IMR-90 (cell line): ENCODE results near the gene NR1D2. TPM values are rescaled to one million over a fixed set of nuclear protein-coding genes. Genes with fewer than 3 reads are reported as not detected.

ENCODE experiments used
- ATAC-seq: fragments of 200-7000 bp; cut with Tn5 transposase; 2 replicates; pipeline ENCODE4 v1.9.1; 2020; ENCODE audit warnings: low read depth, mild to moderate bottlenecking, moderate library complexity
- BruUV-seq: library from RNA; stranded (reverse); fragments of 400-500 nt; replicated peaks from 2 replicates; lab custom pipeline; 2021; lab: Mats Ljungman, UMichigan
- CTCF ChIA-PET: fragments of 300-600 bp; formaldehyde crosslinking; extraction: SDS; loops from one replicate; lab custom pipeline; 2021; ENCODE audit warnings: antibody characterized with exemption; lab: Yijun Ruan, JAX
- POLR2A ChIA-PET: fragments of 300-600 bp; sonication (Branson Sonifier 250); formaldehyde crosslinking; loops from one replicate; lab custom pipeline; 2022; ENCODE audit warnings: antibody characterized with exemption; ENCODE audit not compliant: unreplicated experiment; lab: Charles Lee
- DNase-seq: peaks from one replicate; pipeline ENCODE4 v3.0.0; 2013
- H2AFZ ChIP-seq: replicated peaks from 2 replicates; pipeline ENCODE3; 2013; ENCODE audit warnings: low read length, mild to moderate bottlenecking; ENCODE audit not compliant: poor library complexity
- H2AK5ac ChIP-seq: 2 replicates; pipeline ENCODE4 v1.6.1; 2013; ENCODE audit warnings: low read depth, low read length, inconsistent platforms
- H2AK9ac ChIP-seq: replicated peaks from 2 replicates; pipeline ENCODE3; 2013; ENCODE audit warnings: mild to moderate bottlenecking, low read depth, low read length, moderate library complexity; ENCODE audit not compliant: poor library complexity
- H2BK120ac ChIP-seq: 2 replicates; pipeline ENCODE4 v1.6.1; 2013; ENCODE audit warnings: low read depth, low read length, inconsistent platforms
- H2BK15ac ChIP-seq: 3 replicates; pipeline ENCODE4 v1.6.1; 2013; ENCODE audit warnings: low read depth, low read length, inconsistent platforms
- H2BK20ac ChIP-seq: 2 replicates; pipeline ENCODE4 v1.6.1; 2013; ENCODE audit warnings: low read depth, mild to moderate bottlenecking, inconsistent platforms, low read length, moderate library complexity
- H2BK5ac ChIP-seq: 2 replicates; pipeline ENCODE4 v1.6.1; 2013; ENCODE audit warnings: mild to moderate bottlenecking, low read depth, low read length, inconsistent platforms; ENCODE audit not compliant: poor library complexity, severe bottlenecking
- H3K14ac ChIP-seq: replicated peaks from 2 replicates; pipeline ENCODE4 v1.6.1; 2013; ENCODE audit warnings: low read depth, low read length, inconsistent platforms
- H3K18ac ChIP-seq: 2 replicates; pipeline ENCODE4 v1.6.1; 2013; ENCODE audit warnings: low read depth, low read length, control low read depth
- H3K23ac ChIP-seq: 2 replicates; pipeline ENCODE4 v1.6.1; 2013; ENCODE audit warnings: low read depth, low read length, inconsistent platforms
- H3K27ac ChIP-seq: 2 replicates; pipeline ENCODE4 v1.5.1; 2013; ENCODE audit warnings: mild to moderate bottlenecking, control low read depth, low read length; ENCODE audit not compliant: insufficient read depth
- H3K27me3 ChIP-seq: 2 replicates; pipeline ENCODE4 v1.6.1; 2013; ENCODE audit warnings: low read length; ENCODE audit not compliant: control insufficient read depth, insufficient read depth
- H3K36me3 ChIP-seq: 2 replicates; pipeline ENCODE4 v1.6.1; 2013; ENCODE audit warnings: low read length, mixed read lengths; ENCODE audit not compliant: control insufficient read depth, insufficient read depth
- H3K4ac ChIP-seq: 2 replicates; pipeline ENCODE4 v1.6.1; 2013; ENCODE audit warnings: low read depth, low read length, inconsistent platforms
- H3K4me1 ChIP-seq: 2 replicates; pipeline ENCODE4 v1.6.1; 2013; ENCODE audit warnings: low read length, mixed read lengths; ENCODE audit not compliant: control insufficient read depth, insufficient read depth
- H3K4me2 ChIP-seq: 2 replicates; pipeline ENCODE4 v1.6.1; 2013; ENCODE audit warnings: low read depth, mild to moderate bottlenecking, control low read depth, low read length, moderate library complexity
- H3K4me3 ChIP-seq: 2 replicates; pipeline ENCODE4 v1.5.1; 2013; ENCODE audit warnings: low read depth, mild to moderate bottlenecking, control low read depth, low read length, moderate library complexity; ENCODE audit not compliant: insufficient read depth
- H3K56ac ChIP-seq: 2 replicates; pipeline ENCODE4 v1.6.1; 2013; ENCODE audit warnings: low read length, inconsistent platforms; ENCODE audit not compliant: insufficient read depth; ENCODE audit errors: extremely low read depth
- H3K79me1 ChIP-seq, 2 experiments: 2 replicates each; pipeline ENCODE4 v1.6.1; 2013; ENCODE audit warnings: low read length in 2 of 2, inconsistent platforms in 1 of 2, low read depth in 1 of 2
- H3K9ac ChIP-seq: 2 replicates; pipeline ENCODE4 v1.6.1; 2013; ENCODE audit warnings: low read depth, low read length, control low read depth
- H3K9me1 ChIP-seq: 2 replicates; pipeline ENCODE4 v1.6.1; 2013; ENCODE audit warnings: low read length, inconsistent platforms; ENCODE audit not compliant: insufficient read depth
- H3K9me3 ChIP-seq: 2 replicates; pipeline ENCODE4 v1.6.1; 2013; ENCODE audit warnings: low read length; ENCODE audit not compliant: control insufficient read depth, insufficient read depth
- H4K20me1 ChIP-seq: 2 replicates; pipeline ENCODE4 v1.6.1; 2013; ENCODE audit warnings: low read length, inconsistent platforms; ENCODE audit not compliant: insufficient read depth
- H4K5ac ChIP-seq: 2 replicates; pipeline ENCODE4 v1.6.1; 2013; ENCODE audit warnings: mild to moderate bottlenecking, low read depth, low read length, control low read depth
- H4K8ac ChIP-seq, 2 experiments: 2 replicates each; pipeline ENCODE4 v1.6.1; 2013; ENCODE audit warnings: low read depth in 2 of 2, low read length in 2 of 2, control low read depth in 1 of 2, inconsistent platforms in 1 of 2
- H4K91ac ChIP-seq: 2 replicates; pipeline ENCODE4 v1.6.1; 2013; ENCODE audit warnings: low read depth, low read length, inconsistent platforms; ENCODE audit not compliant: insufficient read depth
- BHLHE40 ChIP-seq: fragments of 150-350 bp; IDR thresholded peaks from 2 replicates; pipeline ENCODE4 v1.6.1; 2016; ENCODE audit warnings: mild to moderate bottlenecking, low read depth, low read length
- CEBPB ChIP-seq: IDR thresholded peaks from 2 replicates; pipeline ENCODE4 v1.6.1; 2012; ENCODE audit warnings: low read depth, low read length, improper control_type of control experiment
- ELK1 ChIP-seq: fragments of 150-350 bp; IDR thresholded peaks from 2 replicates; pipeline ENCODE4 v1.6.1; 2016; ENCODE audit warnings: low read depth, mild to moderate bottlenecking, low read length, moderate library complexity, borderline replicate concordance
- MAFK ChIP-seq: IDR thresholded peaks from 2 replicates; pipeline ENCODE4 v1.6.1; 2012; ENCODE audit warnings: low read depth, low read length, improper control_type of control experiment
- MXI1 ChIP-seq: IDR thresholded peaks from 2 replicates; pipeline ENCODE4 v1.6.1; 2012; ENCODE audit warnings: low read depth, mild to moderate bottlenecking, low read length, moderate library complexity, borderline replicate concordance
- NFE2L2 ChIP-seq: fragments of 150-350 bp; IDR thresholded peaks from 2 replicates; pipeline ENCODE4 v1.6.1; 2016; ENCODE audit warnings: low read depth, mild to moderate bottlenecking, low read length
- POLR2A ChIP-seq: IDR thresholded peaks from 2 replicates; pipeline ENCODE4 v1.6.1; 2012; ENCODE audit warnings: mild to moderate bottlenecking, low read depth, low read length
- RAD21 ChIP-seq: IDR thresholded peaks from 2 replicates; pipeline ENCODE4 v1.6.1; 2012; ENCODE audit warnings: low read length, improper control_type of control experiment
- WGBS, 2 experiments: methylation state at CpG; one replicate each; pipeline versions ENCODE4 v1.1.5 to v1.1.7; 2013; ENCODE audit warnings: missing lambda C conversion rate in 2 of 2; ENCODE audit not compliant: insufficient read length in 1 of 2; ENCODE audit errors: extremely low coverage in 2 of 2; 5-methylcytosine and 5-hydroxymethylcytosine counted together
- dilution Hi-C: fragments of 300-500 bp; cut with HindIII; formaldehyde crosslinking; loops from one replicate; pipeline ENCODE4 v1.14.3; 2018; ENCODE audit warnings: low sequenced_read_pairs; ENCODE audit not compliant: unreplicated experiment
- in situ Hi-C: fragments of 300-500 bp; cut with MboI; formaldehyde crosslinking; loops from 3 replicates; pipeline ENCODE4 v1.14.3; 2019; ENCODE audit warnings: low sequenced_read_pairs, inconsistent platforms, mixed read lengths
- intact Hi-C: fragments of 100-400 bp; cut with micrococcal nuclease; formaldehyde crosslinking; loops from 2 replicates; pipeline ENCODE4 v1.10.0; 2022
- polyA plus RNA-seq, 3 experiments: library from polyadenylated mRNA; depleted of rRNA; stranded (reverse); fragments of >200 nt; gene quantifications; 2 replicates each; pipeline ENCODE4 v1.2.3, GENCODE V29; 2012; ENCODE audit warnings: low replicate concordance in 1 of 3
- total RNA-seq: library from RNA; depleted of rRNA; stranded (reverse); fragments of >200 nt; gene quantifications from 2 replicates; pipeline ENCODE4 v1.2.3, GENCODE V29; 2012

NR1D2 gene
- total and polyA plus RNA-seq, 2 of the 4 experiments (the other 2 are of a cell fraction) = 8.1 to 41.0 TPM

GRCh38 chr3:23923786-23924185 lies 21.3 kb upstream of the NR1D2 start:
- H2BK5ac ChIP-seq = no peak overlapping the region
- no peak overlapping the region for H3K56ac ChIP-seq
- BruUV-seq = no TSS peak
- peaks cover 8% of the 10 kb centered on the region for H3K36me3 ChIP-seq
- no peaks in the 10 kb centered on the region for H3K27me3 ChIP-seq
- intact Hi-C loops (no loop called here), in situ Hi-C loops (no loop called here), dilution Hi-C loops (no loop called here)
- H3K4me1 ChIP-seq = peaks cover 2% of the 10 kb centered on the region; the same call in 1 of the 2 replicates
- DNase-seq (peak; percentile 83), ATAC-seq (peak; percentile 75)
- no peaks in the 10 kb centered on the region for H3K9me3 ChIP-seq
- H3K4me3 ChIP-seq = no peak overlapping the region
- peaks cover 4% of the 10 kb centered on the region; the same call in 1 of the 2 replicates for H3K9me1 ChIP-seq
- no peak overlapping the region for H3K23ac ChIP-seq
- H2AK9ac ChIP-seq = no peak overlapping the region
- H3K9ac ChIP-seq = no peak overlapping the region
- no peak overlapping the region for H2BK20ac ChIP-seq
- TF ChIP-seq BHLHE40 = peak; percentile 28; the same call in 1 of the 2 replicates
- TF ChIP-seq MXI1 = no peak
- TF ChIP-seq POLR2A = no peak
- no peak for TF ChIP-seq MAFK
- TF ChIP-seq CEBPB = no peak
- no peak for TF ChIP-seq RAD21
- TF ChIP-seq NFE2L2 = no peak
- TF ChIP-seq ELK1 = no peak
- H2AFZ ChIP-seq = no peak overlapping the region
- H2AK5ac ChIP-seq = no peak overlapping the region
- peaks cover 23% of the 10 kb centered on the region for H4K20me1 ChIP-seq
- CTCF ChIA-PET = interaction anchor here (0.6 kb wide), 1 partner anchor 176 kb away, joined by 3 read pairs; no protein-coding TSS in a partner anchor
- no peak overlapping the region for H3K4me2 ChIP-seq
- H3K79me1 ChIP-seq = peaks cover 3 to 18% of the 10 kb centered on the region in 2 experiments
- no peak overlapping the region for H4K91ac ChIP-seq
- H3K27ac ChIP-seq = no peak overlapping the region
- H3K14ac ChIP-seq = no peak overlapping the region
- no peak overlapping the region for H2BK15ac ChIP-seq
- H2BK120ac ChIP-seq = no peak overlapping the region
- WGBS, 2 experiments = no CpG with 5 or more reads among the region's 2 CpGs
- no peak overlapping the region for H3K4ac ChIP-seq
- POLR2A ChIA-PET = interaction anchor here (1.0 kb wide), 1 partner anchor 22 kb away, joined by 5 read pairs; no protein-coding TSS in a partner anchor
- H4K5ac ChIP-seq = no peak overlapping the region
- H4K8ac ChIP-seq = no peak overlapping the region
- no peak overlapping the region for H3K18ac ChIP-seq
